ENCODE data around the gene ELP2.

ELP2 gene

GRCh38 chr18:36197511-36198166 lies 67.9 kb downstream of the ELP2 start:
- DNase-seq (ENCODE audit: low read depth): no peak
- no peak overlapping the region for H3K4me3 ChIP-seq (ENCODE audit: low read depth, low read length)
- TF ChIP-seq, protein P1, sequence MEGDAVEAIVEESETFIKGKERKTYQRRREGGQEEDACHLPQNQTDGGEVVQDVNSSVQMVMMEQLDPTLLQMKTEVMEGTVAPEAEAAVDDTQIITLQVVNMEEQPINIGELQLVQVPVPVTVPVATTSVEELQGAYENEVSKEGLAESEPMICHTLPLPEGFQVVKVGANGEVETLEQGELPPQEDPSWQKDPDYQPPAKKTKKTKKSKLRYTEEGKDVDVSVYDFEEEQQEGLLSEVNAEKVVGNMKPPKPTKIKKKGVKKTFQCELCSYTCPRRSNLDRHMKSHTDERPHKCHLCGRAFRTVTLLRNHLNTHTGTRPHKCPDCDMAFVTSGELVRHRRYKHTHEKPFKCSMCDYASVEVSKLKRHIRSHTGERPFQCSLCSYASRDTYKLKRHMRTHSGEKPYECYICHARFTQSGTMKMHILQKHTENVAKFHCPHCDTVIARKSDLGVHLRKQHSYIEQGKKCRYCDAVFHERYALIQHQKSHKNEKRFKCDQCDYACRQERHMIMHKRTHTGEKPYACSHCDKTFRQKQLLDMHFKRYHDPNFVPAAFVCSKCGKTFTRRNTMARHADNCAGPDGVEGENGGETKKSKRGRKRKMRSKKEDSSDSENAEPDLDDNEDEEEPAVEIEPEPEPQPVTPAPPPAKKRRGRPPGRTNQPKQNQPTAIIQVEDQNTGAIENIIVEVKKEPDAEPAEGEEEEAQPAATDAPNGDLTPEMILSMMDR (IDR thresholded peaks at IDR 0.05; ENCODE audit: low read depth, low read length, missing control alignments): no peak
- in situ Hi-C loops (cut with HindIII; ENCODE audit: low sequenced_read_pairs): no loop called here

DNA sequence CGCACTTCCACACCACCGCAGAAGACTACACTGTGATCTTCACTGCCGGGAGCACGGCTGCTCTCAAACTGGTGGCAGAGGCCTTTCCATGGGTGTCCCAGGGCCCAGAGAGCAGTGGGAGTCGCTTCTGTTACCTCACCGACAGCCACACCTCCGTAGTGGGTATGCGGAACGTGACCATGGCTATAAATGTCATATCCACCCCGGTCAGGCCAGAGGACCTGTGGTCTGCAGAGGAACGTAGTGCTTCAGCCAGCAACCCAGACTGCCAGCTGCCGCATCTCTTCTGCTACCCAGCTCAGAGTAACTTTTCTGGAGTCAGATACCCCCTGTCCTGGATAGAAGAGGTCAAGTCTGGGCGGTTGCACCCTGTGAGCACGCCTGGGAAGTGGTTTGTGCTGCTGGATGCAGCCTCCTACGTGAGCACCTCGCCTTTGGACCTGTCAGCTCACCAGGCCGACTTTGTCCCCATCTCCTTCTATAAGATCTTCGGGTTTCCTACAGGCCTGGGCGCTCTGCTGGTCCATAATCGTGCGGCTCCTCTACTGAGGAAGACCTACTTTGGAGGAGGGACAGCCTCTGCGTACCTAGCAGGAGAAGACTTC lies 70.1 kb downstream of the ELP2 start:
- TF ChIP-seq, protein P1 (IDR thresholded peaks at IDR 0.05; ENCODE audit: low read depth, low read length, missing control alignments): no peak
- in situ Hi-C loops (cut with HindIII; ENCODE audit: low sequenced_read_pairs): no loop called here
- no peak for DNase-seq (ENCODE audit: low read depth)
- no peak overlapping the region for H3K4me3 ChIP-seq (ENCODE audit: low read depth, low read length)

- no peak overlapping the region for H3K4me3 ChIP-seq (ENCODE audit: low read depth, low read length)
- DNase-seq (ENCODE audit: low read depth): no peak
- in situ Hi-C loops (cut with HindIII; ENCODE audit: low sequenced_read_pairs): no loop called here
- TF ChIP-seq, protein P1 (IDR thresholded peaks at IDR 0.05; ENCODE audit: low read depth, low read length, missing control alignments): no peak
These were observed 70.7 kb downstream of the ELP2 start for GRCh38 chr18:36200354-36200771.

DNA sequence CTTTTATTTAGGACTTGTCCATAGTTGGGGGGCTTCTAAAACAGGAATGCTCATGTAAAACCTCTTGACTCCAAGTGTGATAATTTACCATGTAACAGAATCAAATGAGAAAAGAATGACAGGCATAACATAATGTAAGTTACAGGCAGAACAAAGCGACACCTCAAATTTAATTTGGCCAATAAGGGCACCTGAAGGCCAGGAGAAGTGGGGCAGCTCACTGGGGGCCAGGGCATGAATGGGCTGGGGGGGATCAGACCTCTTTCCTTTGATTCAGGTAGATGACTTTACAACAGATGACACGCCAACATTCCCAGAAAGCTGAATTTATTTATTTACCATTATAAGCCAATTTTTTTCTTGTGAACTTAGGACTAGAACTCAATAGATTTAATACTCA lies 72.1 kb downstream of the ELP2 start:
- TF ChIP-seq, protein P1 (IDR thresholded peaks at IDR 0.05; ENCODE audit: low read depth, low read length, missing control alignments): no peak
- in situ Hi-C loops (cut with HindIII; ENCODE audit: low sequenced_read_pairs): no loop called here
- no peak for DNase-seq (ENCODE audit: low read depth)
- H3K4me3 ChIP-seq (ENCODE audit: low read depth, low read length): no peak overlapping the region

DNA sequence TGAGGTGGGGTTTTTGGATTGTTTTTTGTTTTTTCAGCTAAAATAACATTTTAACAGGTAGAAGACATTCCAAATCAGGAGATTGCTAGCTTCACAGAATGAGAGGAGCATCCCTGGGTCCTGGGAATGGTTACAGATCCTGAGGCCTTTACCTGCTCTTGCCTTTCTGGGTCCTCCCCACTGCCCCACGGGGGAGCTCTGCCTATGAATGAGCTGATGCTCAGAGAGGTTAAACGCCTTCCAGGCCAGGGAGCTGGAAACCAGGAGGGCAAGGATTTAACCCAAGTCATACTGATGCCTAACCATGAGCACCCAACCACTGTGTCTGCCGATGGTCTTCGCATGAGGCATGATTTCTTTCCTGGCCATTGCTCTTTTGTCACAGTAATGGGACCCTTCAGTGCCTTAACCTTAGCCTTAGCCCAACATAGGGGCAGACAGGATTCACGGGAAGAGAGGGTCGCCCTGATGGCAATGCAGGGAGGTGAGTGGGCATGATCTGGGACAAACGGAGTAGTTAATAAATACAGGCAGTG lies 73.7 kb downstream of the ELP2 start:
- DNase-seq (ENCODE audit: low read depth): no peak
- H3K4me3 ChIP-seq (ENCODE audit: low read depth, low read length): no peak overlapping the region
- in situ Hi-C loops (cut with HindIII; ENCODE audit: low sequenced_read_pairs): no loop called here
- TF ChIP-seq, protein P1 (IDR thresholded peaks at IDR 0.05; ENCODE audit: low read depth, low read length, missing control alignments): no peak

- TF ChIP-seq, protein P1 (IDR thresholded peaks at IDR 0.05; ENCODE audit: low read depth, low read length, missing control alignments): no peak
- DNase-seq (ENCODE audit: low read depth): no peak
- no peak overlapping the region for H3K4me3 ChIP-seq (ENCODE audit: low read depth, low read length)
- in situ Hi-C loops (cut with HindIII; ENCODE audit: low sequenced_read_pairs): no loop called here
These were observed 75.5 kb downstream of the ELP2 start for GRCh38 chr18:36205166-36205565.
